HG02840 (cell line): ENCODE data around the gene RAX2.
"Not testable (repeated sequence)": the region's sequence is repeated elsewhere in the genome, so short reads cannot be mapped to it uniquely, and the experiment has no call there.

Experiments used
- ATAC-seq: cut with Tn5 transposase; IDR thresholded peaks from one replicate; pipeline ENCODE4 v1.9.1; 2021; ENCODE audit warnings: mild to moderate bottlenecking, moderate library complexity, moderate number of reproducible peaks; ENCODE audit not compliant: unreplicated experiment, low FRiP score

RAX2 gene

GRCh38 chr19:3771906-3772455, at the start of gene RAX2:
Gene RAX2 (minus strand): TSS chr19:3772228. CDS start chr19:3771742, 486 bp downstream.
- ATAC-seq = no peak

DNA sequence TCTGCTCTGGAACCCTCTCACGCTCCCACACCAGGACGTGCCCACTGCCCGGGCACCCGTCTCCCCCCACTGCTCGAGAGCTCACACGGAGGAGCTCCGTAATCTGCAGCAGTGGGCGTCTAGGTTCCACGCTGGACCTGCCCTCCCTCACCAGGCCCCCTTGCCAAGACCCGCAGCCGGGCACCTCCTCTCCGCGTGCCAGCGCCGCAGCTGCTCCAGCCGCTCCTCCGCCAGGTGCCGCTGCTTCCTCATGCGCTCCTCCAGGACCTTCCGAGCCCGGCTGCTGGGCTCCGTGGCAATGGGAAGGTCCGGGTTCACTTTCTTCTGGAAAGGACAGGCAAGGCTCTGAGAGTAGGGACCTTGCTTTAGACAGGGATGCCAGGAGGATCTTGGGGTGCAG, 49.1 kb upstream of the RAX2 start:
- ATAC-seq = no peak

DNA sequence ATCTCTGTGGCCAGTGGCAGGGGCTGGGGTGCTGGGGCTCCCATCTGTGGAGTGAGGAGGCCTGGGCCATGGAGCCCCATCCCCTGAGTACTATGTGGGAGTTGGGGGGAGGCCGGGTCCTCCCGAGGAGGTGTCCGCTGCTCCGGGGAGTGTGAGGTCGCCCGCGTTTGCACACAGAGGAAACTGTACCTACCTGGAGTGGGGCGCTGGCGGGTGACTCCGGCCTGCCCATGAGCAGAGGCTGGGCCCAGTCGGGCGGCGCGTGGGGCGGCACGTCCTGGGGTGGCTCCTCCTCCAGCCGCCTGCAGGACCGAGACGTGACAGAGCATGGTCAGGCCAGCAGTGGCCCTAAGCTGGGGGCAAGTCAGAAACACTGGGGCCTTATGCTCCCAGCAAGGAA, 48.0 kb upstream of the RAX2 start:
- ATAC-seq = no peak

GRCh38 chr19:3818918-3819317, 46.9 kb upstream of the RAX2 start:
- no peak for ATAC-seq

- no peak for ATAC-seq
Measured at GRCh38 chr19:3818466-3818865, 46.4 kb upstream of the RAX2 start.

GRCh38 chr19:3817761-3818160, 45.7 kb upstream of the RAX2 start:
- no peak for ATAC-seq

GRCh38 chr19:3816566-3817218, 44.7 kb upstream of the RAX2 start:
- no peak for ATAC-seq

DNA sequence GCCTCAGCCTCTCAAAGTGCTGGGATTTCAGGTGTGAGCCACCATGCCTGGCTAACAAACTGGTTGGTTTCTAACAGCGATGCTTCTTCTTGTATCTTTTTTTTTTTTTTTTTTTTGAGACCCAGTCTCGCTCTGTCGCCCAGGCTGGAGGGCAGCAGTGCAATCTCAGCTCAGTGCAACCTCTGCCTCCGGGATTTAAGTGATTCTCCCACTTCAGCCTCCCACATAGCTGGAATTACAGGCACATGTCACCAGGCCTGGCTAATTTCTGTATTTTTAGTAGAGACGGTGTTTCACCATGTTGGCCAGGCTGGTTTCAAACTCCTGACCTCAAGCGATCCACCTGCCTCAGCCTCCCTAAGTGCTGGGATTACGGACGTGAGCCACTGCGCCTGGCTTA, 44.1 kb upstream of the RAX2 start:
- ATAC-seq = not testable (repeated sequence)

DNA sequence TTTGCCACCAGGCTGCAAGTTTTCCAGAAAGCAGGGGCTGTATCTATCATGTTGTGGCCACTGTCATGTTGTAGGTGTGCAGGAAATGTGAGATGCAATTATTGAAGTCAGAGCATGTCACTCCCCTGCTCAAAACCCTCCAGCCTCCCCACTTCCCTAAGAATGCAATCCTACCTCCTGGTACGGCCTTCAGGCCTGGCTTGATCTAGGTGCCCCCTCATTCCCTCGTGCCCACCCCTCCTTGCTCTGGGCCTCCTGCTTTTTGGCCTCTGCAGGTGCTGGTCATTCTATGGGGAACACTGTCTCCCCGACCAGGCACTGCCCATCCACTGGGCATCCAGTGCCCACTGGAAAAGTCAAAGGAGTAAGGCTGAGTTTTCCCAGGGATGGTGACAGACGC, 42.6 kb upstream of the RAX2 start:
- no peak for ATAC-seq

GRCh38 chr19:3813473-3814392, 41.7 kb upstream of the RAX2 start:
- no peak for ATAC-seq

DNA sequence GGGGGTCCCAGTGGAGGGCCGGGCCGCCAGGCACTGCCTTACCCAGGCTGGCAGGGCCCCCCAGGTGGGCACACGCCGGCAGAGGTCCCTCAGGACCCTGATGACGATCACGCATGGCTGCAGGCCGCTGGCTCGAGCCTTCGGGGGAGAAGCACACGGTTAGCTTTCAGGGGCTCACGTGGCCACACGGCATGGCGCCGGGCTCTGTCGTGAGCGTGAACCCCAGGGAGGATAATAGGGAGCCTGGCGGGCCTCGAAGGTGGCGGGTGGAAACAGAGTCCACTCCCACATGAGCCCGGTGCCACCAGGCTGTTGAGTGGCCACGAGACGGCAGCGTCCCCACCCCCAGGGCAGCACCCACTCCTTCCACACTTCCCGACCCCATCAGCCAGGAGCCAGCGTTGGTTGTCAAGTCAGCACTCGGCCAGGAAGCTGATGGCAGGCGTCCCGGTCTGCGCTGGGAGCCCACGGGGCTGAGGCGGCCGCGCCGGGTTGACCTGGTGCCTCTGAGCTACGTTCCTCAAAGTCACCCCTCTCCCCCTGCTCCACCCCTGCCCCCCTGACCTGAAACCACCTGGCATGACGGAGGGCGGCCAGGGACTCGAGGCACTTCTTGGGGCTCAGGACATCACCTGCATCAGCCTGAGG, 38.8 kb upstream of the RAX2 start:
- no peak for ATAC-seq

- ATAC-seq = no peak
Measured at GRCh38 chr19:3809881-3810707, 38.1 kb upstream of the RAX2 start.

DNA sequence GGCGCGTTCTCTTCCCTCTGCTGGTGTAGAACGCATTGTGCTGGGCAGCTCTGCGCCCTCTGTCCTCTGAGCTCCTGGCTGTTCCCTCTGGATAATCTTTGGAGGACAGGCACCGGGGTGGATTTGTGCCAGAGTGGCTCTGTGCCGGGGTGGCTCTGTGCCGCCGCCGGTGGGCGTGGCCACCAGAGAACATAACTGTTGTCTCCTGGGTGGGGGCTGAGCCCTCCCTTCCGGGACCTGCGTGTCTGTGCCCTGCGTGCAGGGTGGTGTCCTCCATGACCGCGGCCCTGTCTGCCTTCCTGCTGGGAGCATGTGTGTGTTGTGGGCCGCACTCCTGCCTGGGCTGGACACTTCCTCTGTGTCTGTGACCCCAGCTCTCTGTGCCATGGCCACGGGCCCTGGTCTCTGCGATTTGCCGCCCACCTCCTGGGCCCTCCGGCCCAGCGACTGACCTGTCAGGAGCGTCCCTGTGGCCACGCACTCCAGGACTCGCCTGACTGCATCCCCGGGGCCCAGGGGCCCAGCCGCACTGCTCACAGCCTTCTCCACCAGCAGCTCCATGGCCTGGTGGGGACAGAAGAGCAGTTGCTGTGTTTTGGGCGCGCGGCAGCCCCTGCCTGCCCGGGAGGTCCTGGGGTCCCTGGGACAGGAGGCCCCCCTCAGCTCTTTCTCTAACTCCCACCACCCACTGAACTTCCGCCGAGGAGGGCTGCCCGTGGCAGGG, 36.6 kb upstream of the RAX2 start:
- ATAC-seq = no peak

DNA sequence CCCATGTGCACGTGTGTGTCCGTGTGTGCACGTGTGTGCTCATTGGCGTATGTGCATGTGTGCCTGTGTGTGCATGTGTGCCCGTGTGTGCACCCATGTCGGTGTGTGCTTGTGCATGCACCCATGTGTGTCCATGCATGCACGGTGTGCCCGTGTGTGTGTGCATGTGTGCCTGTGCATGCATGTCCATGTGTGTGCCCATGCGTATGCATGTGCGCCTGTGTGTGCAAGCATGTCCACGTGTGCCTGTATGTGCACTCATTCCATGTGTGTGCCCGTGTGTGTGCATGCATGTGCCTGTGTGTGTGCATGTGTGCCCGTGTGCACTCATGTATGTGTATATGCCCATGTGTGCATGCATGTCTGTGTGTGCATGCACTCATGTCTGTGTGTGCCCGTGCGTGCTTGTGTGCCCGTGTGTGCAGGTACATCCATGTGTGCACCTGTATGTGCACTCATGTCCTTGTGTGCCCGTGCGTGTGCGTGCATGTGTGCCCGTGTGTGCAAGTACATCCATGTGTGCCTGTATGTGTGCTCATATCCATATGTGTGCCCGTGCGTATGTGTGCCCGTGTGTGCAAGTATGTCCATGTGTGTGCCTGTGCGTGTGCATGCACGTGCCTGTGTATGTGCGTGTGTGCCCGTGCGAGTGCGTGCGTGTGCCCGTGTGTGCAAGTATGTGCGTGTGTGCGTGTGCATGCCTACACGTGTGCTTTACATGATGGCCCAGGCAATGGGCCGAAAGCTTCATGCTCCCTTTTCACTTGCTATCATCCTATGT, 35.7 kb upstream of the RAX2 start:
- no peak for ATAC-seq

DNA sequence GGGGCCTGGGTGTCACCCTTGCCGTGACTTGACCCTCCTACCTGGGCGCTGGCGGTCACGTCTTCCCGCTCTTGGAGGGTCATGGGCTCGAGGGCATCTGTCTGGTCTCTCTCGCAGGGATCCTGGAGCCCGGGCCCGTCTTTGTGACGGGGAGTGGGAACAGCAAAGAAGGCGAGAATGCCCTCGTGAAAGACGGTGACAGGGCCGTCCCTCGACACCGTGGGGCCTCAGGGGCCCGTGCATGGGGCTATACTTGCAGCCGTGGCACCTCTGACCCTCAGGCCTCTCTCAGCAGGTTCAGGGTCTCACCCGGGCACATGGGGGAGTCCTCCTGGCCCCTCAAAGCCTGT, 35.1 kb upstream of the RAX2 start:
- no peak for ATAC-seq

- ATAC-seq = no peak
Measured at GRCh38 chr19:3805859-3806258, 33.8 kb upstream of the RAX2 start.

DNA sequence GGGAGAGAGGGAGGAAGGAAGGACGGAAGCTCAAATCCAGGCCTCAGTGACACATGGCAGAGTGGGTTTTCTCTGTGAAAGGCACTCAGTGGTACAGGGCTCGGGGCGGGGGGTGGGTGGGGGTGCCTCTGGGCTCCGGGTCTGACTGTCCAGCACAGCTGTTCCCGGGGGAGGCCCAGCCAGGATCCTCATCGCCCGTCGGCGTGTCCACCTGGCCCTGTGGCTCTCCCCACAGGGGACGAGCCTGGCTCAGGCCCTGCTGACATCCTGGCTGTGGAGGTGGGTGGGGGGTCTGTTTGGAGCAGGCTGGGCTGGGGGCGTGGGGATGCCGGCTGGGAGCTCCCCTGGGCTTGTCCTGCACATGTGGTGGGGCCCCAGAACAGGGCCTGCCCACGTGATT, 32.4 kb upstream of the RAX2 start:
- no peak for ATAC-seq

- no peak for ATAC-seq
Measured at GRCh38 chr19:3803986-3804385, 32.0 kb upstream of the RAX2 start.
